T-helper 22 cell (primary cell): ENCODE results near the gene ERCC5.

ENCODE experiments used
- DNase-seq: peaks from one replicate; pipeline ENCODE4 v3.0.0-alpha.2; 2020; ENCODE audit warnings: low read depth

Gene ERCC5

GRCh38 chr13:102845630-102846260 lies at the start of gene ERCC5:
Gene ERCC5, plus strand, starts transcription at chr13:102846032. Its CDS starts 235 bp downstream, at chr13:102846267.
- DNase-seq: peak; percentile 89

- DNase-seq: peak; percentile 71
Measured at GRCh38 chr13:102798581-102799425, 47.0 kb upstream of the ERCC5 start, which contains the start of the genes BIVM and POGLUT2. Gene BIVM, plus strand, starts transcription at chr13:102799119. Its CDS starts 8,149 bp downstream, at chr13:102807268. Gene POGLUT2, minus strand, starts transcription at chr13:102798976. Its CDS starts 306 bp downstream, at chr13:102798670.

- no peak for DNase-seq
Measured at GRCh38 chr13:102799426-102800144, 46.2 kb upstream of the ERCC5 start.

GRCh38 chr13:102800145-102801041 lies 45.4 kb upstream of the ERCC5 start:
- peak; percentile 69 for DNase-seq

GRCh38 chr13:102805680-102806079 lies 40.2 kb upstream of the ERCC5 start:
- DNase-seq: no peak

GRCh38 chr13:102807699-102808098 lies 38.1 kb upstream of the ERCC5 start:
- DNase-seq: no peak

- no peak for DNase-seq
Measured at GRCh38 chr13:102812611-102813287, 33.1 kb upstream of the ERCC5 start.

- no peak for DNase-seq
Measured at GRCh38 chr13:102814025-102814607, 31.7 kb upstream of the ERCC5 start.

GRCh38 chr13:102814793-102815192 lies 31.0 kb upstream of the ERCC5 start:
- DNase-seq: no peak

- no peak for DNase-seq
Measured at GRCh38 chr13:102815788-102816187, 30.0 kb upstream of the ERCC5 start.

GRCh38 chr13:102816708-102817107 lies 29.1 kb upstream of the ERCC5 start:
- no peak for DNase-seq

GRCh38 chr13:102817241-102817640 lies 28.6 kb upstream of the ERCC5 start:
- DNase-seq: no peak

GRCh38 chr13:102817907-102818306 lies 27.9 kb upstream of the ERCC5 start:
- DNase-seq: no peak

GRCh38 chr13:102825400-102825799 lies 20.4 kb upstream of the ERCC5 start:
- DNase-seq: no peak

GRCh38 chr13:102825921-102826706 lies 19.7 kb upstream of the ERCC5 start:
- no peak for DNase-seq

- no peak for DNase-seq
Measured at GRCh38 chr13:102830646-102831045, 15.2 kb upstream of the ERCC5 start.

GRCh38 chr13:102836471-102836870 lies 9.4 kb upstream of the ERCC5 start:
- no peak for DNase-seq

- DNase-seq: no peak
Measured at GRCh38 chr13:102838273-102838672, 7.6 kb upstream of the ERCC5 start.

- no peak for DNase-seq
Measured at GRCh38 chr13:102838982-102839381, 6.8 kb upstream of the ERCC5 start.

- DNase-seq: no peak
Measured at GRCh38 chr13:102839462-102839861, 6.4 kb upstream of the ERCC5 start.
